K562 (cell line): Measurements from ENCODE around the gene MYO15A. TPM values are rescaled to one million over a fixed set of nuclear protein-coding genes. Genes with fewer than 3 reads are reported as not detected.

Experiments used
- CBFA2T3 ChIP-seq: fragments of 450-650 bp; IDR thresholded peaks from 2 replicates; pipeline ENCODE4 v1.6.1; 2017
- COPS2 ChIP-seq: fragments of 450-650 bp; conservative IDR thresholded peaks from 2 replicates; pipeline ENCODE4 v1.6.1; 2016; ENCODE audit warnings: mild to moderate bottlenecking, moderate library complexity
- ESRRB ChIP-seq: fragments of 250-450 bp; sonication (Bioruptor Pico); IDR thresholded peaks from 2 replicates; pipeline ENCODE4 v1.5.0; 2020; ENCODE audit warnings: mild to moderate bottlenecking, moderate library complexity, borderline replicate concordance
- FOXO4 ChIP-seq: fragments of 450-650 bp; formaldehyde crosslinking; IDR thresholded peaks from 2 replicates; pipeline ENCODE4 v1.4.0; 2020; ENCODE audit warnings: mild to moderate bottlenecking, moderate library complexity
- GABPA ChIP-seq: fragments of 200-800 bp; sonication (Bioruptor generic); conservative IDR thresholded peaks from 2 replicates; pipeline ENCODE4 v1.6.1; 2016; ENCODE audit warnings: low read depth, missing genetic modification characterization, missing compliant biosample characterization
- HMGN3 ChIP-seq: IDR thresholded peaks from 2 replicates; pipeline ENCODE4 v1.6.1; 2011; ENCODE audit warnings: borderline replicate concordance, low read depth, mild to moderate bottlenecking, mixed read lengths, low read length; ENCODE audit not compliant: insufficient read length; ENCODE audit errors: extremely low read depth
- MYBL2 ChIP-seq, 2 experiments: fragments of 450-650 bp in 1 of 2; sonication (generic) in 1 of 2; formaldehyde crosslinking in 1 of 2; IDR thresholded peaks; 2 replicates each; pipeline versions ENCODE4 v1.6.1 to v1.8.1; 2017 to 2022; ENCODE audit warnings: borderline replicate concordance in 1 of 2, inconsistent platforms in 1 of 2, low read depth in 1 of 2, mild to moderate bottlenecking in 1 of 2, missing genetic modification reagents in 1 of 2, moderate library complexity in 1 of 2
- NR1H2 ChIP-seq: sonication (generic); formaldehyde crosslinking; IDR thresholded peaks from 2 replicates; pipeline ENCODE4 v1.4.0; 2020; ENCODE audit warnings: mild to moderate bottlenecking, missing genetic modification reagents
- TEAD4 ChIP-seq, 2 experiments: sonication (generic) in 1 of 2; formaldehyde crosslinking in 1 of 2; IDR thresholded peaks; 2 replicates each; pipeline versions ENCODE4 v1.6.1 to v1.8.0; 2012 to 2022; ENCODE audit warnings: borderline replicate concordance in 1 of 2, inconsistent platforms in 1 of 2, low read length in 1 of 2, mild to moderate bottlenecking in 1 of 2, missing genetic modification reagents in 1 of 2
- TFAM ChIP-seq: fragments of 250-450 bp; sonication (Bioruptor Pico); conservative IDR thresholded peaks from 2 replicates; pipeline ENCODE4 v1.5.0; 2021; ENCODE audit warnings: mild to moderate bottlenecking, moderate library complexity
- ZNF57 ChIP-seq: fragments of 450-650 bp; formaldehyde crosslinking; IDR thresholded peaks from 2 replicates; pipeline ENCODE4 v1.4.0; 2020; ENCODE audit warnings: mild to moderate bottlenecking, moderate library complexity
- ZNF639 ChIP-seq, 2 experiments: fragments of 200-800 bp in 1 of 2; sonication (Bioruptor generic) in 1 of 2; sonication (generic) in 1 of 2; formaldehyde crosslinking in 1 of 2; IDR thresholded peaks in 1 of 2; conservative IDR thresholded peaks in 1 of 2; 2 replicates each; pipeline versions ENCODE4 v1.5.0 to v1.6.1; 2016 to 2020; ENCODE audit warnings: missing compliant biosample characterization in 1 of 2, missing genetic modification characterization in 1 of 2, missing genetic modification reagents in 1 of 2
- ZNF717 ChIP-seq: fragments of 250-450 bp; sonication (Bioruptor Pico); IDR thresholded peaks from 2 replicates; pipeline ENCODE4 v1.5.0; 2021
- polyA plus RNA-seq, 8 experiments: library from polyadenylated mRNA; depleted of rRNA in 4 of 8; stranded (reverse) in 5 of 8; unstranded in 3 of 8; fragments of >200 nt; fragmentation: Nextera tagmentation in 2 of 8; fragmentation: Illumina TruSeq in 1 of 8; extraction: Ambion mirVana in 2 of 8; extraction: Trizol in 1 of 8; gene quantifications; 2 replicates each; pipeline versions ENCODE4 v1.2.1 to v1.2.3, GENCODE V29; 2011 to 2014; ENCODE audit warnings: inconsistent platforms in 1 of 8, missing spikeins in 1 of 8
- total RNA-seq, 7 experiments: library from RNA; depleted of rRNA in 6 of 7; stranded (reverse); fragments of >200 nt in 6 of 7; fragmentation: Illumina TruSeq in 2 of 7; extraction: Trizol in 2 of 7; gene quantifications; 2 replicates each; pipeline versions ENCODE4 v1.2.1 to v1.2.3, GENCODE V29; 2011 to 2021; ENCODE audit warnings: low replicate concordance in 1 of 7
- TF ChIP-seq, protein P1 (sequence below): sonication (generic); formaldehyde crosslinking; IDR thresholded peaks from 2 replicates; pipeline ENCODE4 v1.8.0; 2023; ENCODE audit warnings: missing genetic modification reagents, mild to moderate bottlenecking, borderline replicate concordance
- TF ChIP-seq, protein P2 (sequence below): fragments of 450-650 bp; IDR thresholded peaks from 2 replicates; pipeline ENCODE4 v1.6.1; 2017; ENCODE audit warnings: antibody characterized with exemption

The MYO15A gene
- total and polyA plus RNA-seq, 9 of the 15 experiments (the other 6 are each of a cell fraction or from before 2014, with no cell fraction given) = 0.05 to 0.88 (median 0.14) TPM; not detected in 1

GRCh38 chr17:18158022-18158600, 49.6 kb downstream of the MYO15A start (continued):
- TF ChIP-seq ZNF639 (CRISPR knock-in tag; conservative IDR thresholded peaks at IDR 0.05 in 1 of 2, IDR thresholded peaks at IDR 0.05 in 1 of 2) = no peak
- TF ChIP-seq ESRRB = no peak
- TF ChIP-seq HMGN3 = no peak
- TF ChIP-seq CBFA2T3 = no peak
- TF ChIP-seq, protein P1, sequence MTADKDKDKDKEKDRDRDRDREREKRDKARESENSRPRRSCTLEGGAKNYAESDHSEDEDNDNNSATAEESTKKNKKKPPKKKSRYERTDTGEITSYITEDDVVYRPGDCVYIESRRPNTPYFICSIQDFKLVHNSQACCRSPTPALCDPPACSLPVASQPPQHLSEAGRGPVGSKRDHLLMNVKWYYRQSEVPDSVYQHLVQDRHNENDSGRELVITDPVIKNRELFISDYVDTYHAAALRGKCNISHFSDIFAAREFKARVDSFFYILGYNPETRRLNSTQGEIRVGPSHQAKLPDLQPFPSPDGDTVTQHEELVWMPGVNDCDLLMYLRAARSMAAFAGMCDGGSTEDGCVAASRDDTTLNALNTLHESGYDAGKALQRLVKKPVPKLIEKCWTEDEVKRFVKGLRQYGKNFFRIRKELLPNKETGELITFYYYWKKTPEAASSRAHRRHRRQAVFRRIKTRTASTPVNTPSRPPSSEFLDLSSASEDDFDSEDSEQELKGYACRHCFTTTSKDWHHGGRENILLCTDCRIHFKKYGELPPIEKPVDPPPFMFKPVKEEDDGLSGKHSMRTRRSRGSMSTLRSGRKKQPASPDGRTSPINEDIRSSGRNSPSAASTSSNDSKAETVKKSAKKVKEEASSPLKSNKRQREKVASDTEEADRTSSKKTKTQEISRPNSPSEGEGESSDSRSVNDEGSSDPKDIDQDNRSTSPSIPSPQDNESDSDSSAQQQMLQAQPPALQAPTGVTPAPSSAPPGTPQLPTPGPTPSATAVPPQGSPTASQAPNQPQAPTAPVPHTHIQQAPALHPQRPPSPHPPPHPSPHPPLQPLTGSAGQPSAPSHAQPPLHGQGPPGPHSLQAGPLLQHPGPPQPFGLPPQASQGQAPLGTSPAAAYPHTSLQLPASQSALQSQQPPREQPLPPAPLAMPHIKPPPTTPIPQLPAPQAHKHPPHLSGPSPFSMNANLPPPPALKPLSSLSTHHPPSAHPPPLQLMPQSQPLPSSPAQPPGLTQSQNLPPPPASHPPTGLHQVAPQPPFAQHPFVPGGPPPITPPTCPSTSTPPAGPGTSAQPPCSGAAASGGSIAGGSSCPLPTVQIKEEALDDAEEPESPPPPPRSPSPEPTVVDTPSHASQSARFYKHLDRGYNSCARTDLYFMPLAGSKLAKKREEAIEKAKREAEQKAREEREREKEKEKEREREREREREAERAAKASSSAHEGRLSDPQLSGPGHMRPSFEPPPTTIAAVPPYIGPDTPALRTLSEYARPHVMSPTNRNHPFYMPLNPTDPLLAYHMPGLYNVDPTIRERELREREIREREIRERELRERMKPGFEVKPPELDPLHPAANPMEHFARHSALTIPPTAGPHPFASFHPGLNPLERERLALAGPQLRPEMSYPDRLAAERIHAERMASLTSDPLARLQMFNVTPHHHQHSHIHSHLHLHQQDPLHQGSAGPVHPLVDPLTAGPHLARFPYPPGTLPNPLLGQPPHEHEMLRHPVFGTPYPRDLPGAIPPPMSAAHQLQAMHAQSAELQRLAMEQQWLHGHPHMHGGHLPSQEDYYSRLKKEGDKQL (CRISPR knock-in tag) = no peak
- TF ChIP-seq ZNF717 (CRISPR knock-in tag) = no peak
- TF ChIP-seq ZNF57 (CRISPR knock-in tag) = no peak
- no peak for TF ChIP-seq TEAD4 (IDR thresholded peaks at IDR 0.05; ENCODE audit: low read length)
- TF ChIP-seq TEAD4 (CRISPR knock-in tag; IDR thresholded peaks at IDR 0.05; ENCODE audit: borderline replicate concordance) = no peak
- TF ChIP-seq, protein P2, sequence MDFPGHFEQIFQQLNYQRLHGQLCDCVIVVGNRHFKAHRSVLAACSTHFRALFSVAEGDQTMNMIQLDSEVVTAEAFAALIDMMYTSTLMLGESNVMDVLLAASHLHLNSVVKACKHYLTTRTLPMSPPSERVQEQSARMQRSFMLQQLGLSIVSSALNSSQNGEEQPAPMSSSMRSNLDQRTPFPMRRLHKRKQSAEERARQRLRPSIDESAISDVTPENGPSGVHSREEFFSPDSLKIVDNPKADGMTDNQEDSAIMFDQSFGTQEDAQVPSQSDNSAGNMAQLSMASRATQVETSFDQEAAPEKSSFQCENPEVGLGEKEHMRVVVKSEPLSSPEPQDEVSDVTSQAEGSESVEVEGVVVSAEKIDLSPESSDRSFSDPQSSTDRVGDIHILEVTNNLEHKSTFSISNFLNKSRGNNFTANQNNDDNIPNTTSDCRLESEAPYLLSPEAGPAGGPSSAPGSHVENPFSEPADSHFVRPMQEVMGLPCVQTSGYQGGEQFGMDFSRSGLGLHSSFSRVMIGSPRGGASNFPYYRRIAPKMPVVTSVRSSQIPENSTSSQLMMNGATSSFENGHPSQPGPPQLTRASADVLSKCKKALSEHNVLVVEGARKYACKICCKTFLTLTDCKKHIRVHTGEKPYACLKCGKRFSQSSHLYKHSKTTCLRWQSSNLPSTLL = no peak
- no peak for TF ChIP-seq FOXO4 (CRISPR knock-in tag)
- TF ChIP-seq MYBL2 (IDR thresholded peaks at IDR 0.05; ENCODE audit: low read depth) = no peak
- TF ChIP-seq MYBL2 (CRISPR knock-in tag; IDR thresholded peaks at IDR 0.05; ENCODE audit: borderline replicate concordance) = no peak
- no peak for TF ChIP-seq COPS2
- 0 out of 2 replicates have a peak, but pooled peaks have one; percentile 33 for TF ChIP-seq GABPA (tag)
- no peak for TF ChIP-seq NR1H2 (CRISPR knock-in tag)
- no peak for TF ChIP-seq TFAM (CRISPR knock-in tag)
